ENCODE measurements around the gene ODAD4. TPM values are rescaled to one million over a fixed set of nuclear protein-coding genes. Genes with fewer than 3 reads are reported as not detected.
A peak's percentile ranks its signal among the peaks of the same experiment; 100 is the strongest.

The ODAD4 gene
- total and polyA plus RNA-seq, 2 of the 8 experiments (the other 6 are each of a cell fraction or from before 2014, with no cell fraction given): 0.48 to 1.3 TPM

DNA sequence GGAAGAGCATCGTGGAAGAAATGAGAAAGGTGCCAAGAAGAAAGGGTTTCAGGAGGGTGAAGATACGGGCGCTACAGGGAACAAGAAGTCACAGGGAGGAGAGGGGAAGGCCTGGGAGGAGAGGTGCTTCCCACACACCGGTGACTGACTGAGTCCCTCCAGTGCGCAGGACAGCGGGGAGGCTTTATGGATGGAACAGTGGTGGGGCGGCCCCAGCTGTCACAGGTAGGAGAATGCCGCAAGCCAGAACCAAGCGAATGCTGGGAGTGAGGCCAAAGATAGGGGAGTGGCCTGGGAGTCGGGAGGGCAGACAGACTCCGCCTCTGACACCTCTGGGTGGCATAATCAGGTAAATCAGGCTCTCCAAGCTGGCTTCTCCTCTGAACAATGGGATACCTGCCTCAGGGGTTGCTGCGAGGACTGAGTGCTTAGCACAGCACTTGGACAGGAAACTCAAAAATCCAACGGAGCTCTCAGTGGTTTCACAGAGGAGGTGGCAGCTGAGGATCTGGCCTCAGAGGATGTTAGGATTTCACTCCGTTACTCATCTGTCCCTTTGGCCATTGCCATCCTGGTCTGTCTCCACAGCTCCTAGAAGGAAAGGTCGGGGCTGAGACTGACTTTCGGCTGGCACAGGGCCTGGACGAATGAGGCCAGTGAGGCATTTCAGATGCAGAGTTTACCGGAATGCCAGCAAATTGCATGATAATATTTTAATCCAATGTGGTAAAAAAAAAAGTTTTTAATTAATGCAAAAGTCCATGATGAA lies 35.5 kb downstream of the ODAD4 start (continued):
- TF ChIP-seq POLR2AphosphoS5 (IDR thresholded peaks at IDR 0.05; ENCODE audit: low read depth, low read length) (peak; percentile 11; the same call in 1 of the 2 replicates), SIN3A (conservative IDR thresholded peaks at IDR 0.05 in 1 of 2, IDR thresholded peaks at IDR 0.05 in 1 of 2; ENCODE audit: low read depth in 1 of 2, low read length in 2 of 2) (0 out of 4 replicates have a peak, but pooled peaks of 1 of the 2 experiments have one; percentile 74), TAF1 (IDR thresholded peaks at IDR 0.05; ENCODE audit: low read depth, low read length) (peak; percentile 40; the same call in 1 of the 2 replicates), SP1 (IDR thresholded peaks at IDR 0.05; ENCODE audit: low read depth, low read length) (no peak), KDM1A (IDR thresholded peaks at IDR 0.05; ENCODE audit: borderline replicate concordance, low read length) (0 out of 2 replicates have a peak, but pooled peaks have one; percentile 9)

Data from H1 (cell line).